ENCODE measurements around the gene POC1A. TPM values are rescaled to one million over a fixed set of nuclear protein-coding genes. Genes with fewer than 3 reads are reported as not detected.

The POC1A gene
- total and polyA plus RNA-seq, 2 donors (not counting 3 experiments of a cell fraction or from before 2014, with no cell fraction given), result 14.8 to 19.4 TPM

DNA sequence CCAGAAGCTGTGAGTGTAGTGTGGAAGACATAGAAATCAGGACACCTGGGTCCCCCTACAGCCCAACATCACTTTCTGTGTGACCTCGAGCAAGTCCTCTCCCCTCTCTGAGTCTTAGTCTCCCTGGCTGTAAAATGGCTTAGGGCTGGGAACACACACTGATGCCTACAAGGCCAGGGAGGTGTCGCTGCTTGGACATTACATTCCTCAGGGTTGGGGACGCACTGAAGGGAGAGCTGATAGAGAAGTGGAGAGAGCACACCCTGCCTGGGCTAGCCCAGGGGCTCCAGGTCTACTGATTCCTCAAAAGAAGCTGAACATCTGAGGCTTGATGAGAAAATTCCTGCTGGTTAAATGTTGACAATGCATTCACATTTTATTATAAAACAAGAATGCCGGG, 37.4 kb upstream of the POC1A start:
- Histone ChIP-seq H3K9ac (replicated peaks; ENCODE audit: extremely low read depth, insufficient read depth, low read length) (no peak overlapping the region), H3K27ac (ENCODE audit: insufficient read depth, low read depth, low read length) (no peak overlapping the region), H3K9me3 (replicated peaks; ENCODE audit: control insufficient read depth, insufficient read depth, low read length) (no peaks in the 10 kb centered on the region), H3K27me3 (ENCODE audit: control insufficient read depth in 2 of 2, insufficient read depth in 2 of 2, low read length in 2 of 2) (no peaks in the 10 kb centered on the region), H2AFZ (ENCODE audit: low read depth, low read length) (no peak overlapping the region), H3K79me2 (ENCODE audit: control insufficient read depth, insufficient read depth, low read length) (no peaks in the 10 kb centered on the region), H3K9me1 (replicated peaks; ENCODE audit: control insufficient read depth, extremely low read depth, insufficient read depth, low read length) (no peaks in the 10 kb centered on the region), H3K36me3 (ENCODE audit: control insufficient read depth in 2 of 2, extremely low read depth in 1 of 2, insufficient read depth in 2 of 2, low read length in 2 of 2) (no peaks in the 10 kb centered on the region), H4K20me1 (replicated peaks; ENCODE audit: control insufficient read depth, extremely low read depth, insufficient read depth, low read length) (no peaks in the 10 kb centered on the region), H3K4me2 (ENCODE audit: insufficient read depth, low read length) (no peak overlapping the region), H3K4me1 (ENCODE audit: control insufficient read depth, extremely low read depth, insufficient read depth, low read length) (no peaks in the 10 kb centered on the region), H3K4me3 (replicated peaks in 1 of 3; ENCODE audit: insufficient read depth in 1 of 3, low read depth in 1 of 3, low read length in 3 of 3) (no peak overlapping the region)
- dilution Hi-C loops (cut with MboI; ENCODE audit: extremely low pct_ligation_motif_present, low sequenced_read_pairs) (no loop called here), intact Hi-C loops (cut with micrococcal nuclease) (no loop called here)
- ChIA-PET CTCF (no interaction called here), POLR2A (no interaction called here)
- TF ChIP-seq, protein P1, sequence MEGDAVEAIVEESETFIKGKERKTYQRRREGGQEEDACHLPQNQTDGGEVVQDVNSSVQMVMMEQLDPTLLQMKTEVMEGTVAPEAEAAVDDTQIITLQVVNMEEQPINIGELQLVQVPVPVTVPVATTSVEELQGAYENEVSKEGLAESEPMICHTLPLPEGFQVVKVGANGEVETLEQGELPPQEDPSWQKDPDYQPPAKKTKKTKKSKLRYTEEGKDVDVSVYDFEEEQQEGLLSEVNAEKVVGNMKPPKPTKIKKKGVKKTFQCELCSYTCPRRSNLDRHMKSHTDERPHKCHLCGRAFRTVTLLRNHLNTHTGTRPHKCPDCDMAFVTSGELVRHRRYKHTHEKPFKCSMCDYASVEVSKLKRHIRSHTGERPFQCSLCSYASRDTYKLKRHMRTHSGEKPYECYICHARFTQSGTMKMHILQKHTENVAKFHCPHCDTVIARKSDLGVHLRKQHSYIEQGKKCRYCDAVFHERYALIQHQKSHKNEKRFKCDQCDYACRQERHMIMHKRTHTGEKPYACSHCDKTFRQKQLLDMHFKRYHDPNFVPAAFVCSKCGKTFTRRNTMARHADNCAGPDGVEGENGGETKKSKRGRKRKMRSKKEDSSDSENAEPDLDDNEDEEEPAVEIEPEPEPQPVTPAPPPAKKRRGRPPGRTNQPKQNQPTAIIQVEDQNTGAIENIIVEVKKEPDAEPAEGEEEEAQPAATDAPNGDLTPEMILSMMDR (IDR thresholded peaks at IDR 0.05; ENCODE audit: extremely low read depth in 1 of 2, insufficient read depth in 1 of 2, low read depth in 1 of 2, low read length in 2 of 2), result no peak
- TF ChIP-seq POLR2A (IDR thresholded peaks at IDR 0.05; ENCODE audit: low read depth, low read length), result no peak
- TF ChIP-seq EZH2 (IDR thresholded peaks at IDR 0.05; ENCODE audit: borderline replicate concordance, low read depth, low read length, severe bottlenecking), result no peak
- no peak for TF ChIP-seq GATA2 (IDR thresholded peaks at IDR 0.05; ENCODE audit: insufficient read depth, insufficient read length, low read depth, low read length)
- TF ChIP-seq JUN (IDR thresholded peaks at IDR 0.05; ENCODE audit: borderline replicate concordance, insufficient read depth, insufficient read length, low read depth), result no peak
- TF ChIP-seq, protein P2, sequence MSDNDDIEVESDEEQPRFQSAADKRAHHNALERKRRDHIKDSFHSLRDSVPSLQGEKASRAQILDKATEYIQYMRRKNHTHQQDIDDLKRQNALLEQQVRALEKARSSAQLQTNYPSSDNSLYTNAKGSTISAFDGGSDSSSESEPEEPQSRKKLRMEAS (IDR thresholded peaks at IDR 0.05; ENCODE audit: insufficient read depth, insufficient read length), result no peak
- TF ChIP-seq POLR2AphosphoS5 (IDR thresholded peaks at IDR 0.05; ENCODE audit: insufficient read depth, low read depth, low read length), result no peak
- TF ChIP-seq MYC (IDR thresholded peaks at IDR 0.05; ENCODE audit: low read depth, low read length), result no peak
- no peak for TF ChIP-seq FOS (IDR thresholded peaks at IDR 0.05; ENCODE audit: borderline replicate concordance, insufficient read depth, low read length)
- no TSS peak for BruUV-seq (replicated peaks)
- DNase-seq (ENCODE audit: low read depth, low spot score) (no peak), FAIRE-seq (no peak)

Data from endothelial cell of umbilical vein (primary cell).